GM12878 (cell line): Measurements from ENCODE around the gene COPS3.

Source experiments
- CBX5 ChIP-seq: sonication (generic); IDR thresholded peaks from 2 replicates; pipeline ENCODE4 v1.6.1; 2016; ENCODE audit warnings: low read depth, moderate library complexity, mild to moderate bottlenecking, inconsistent platforms
- CTCF ChIP-seq, 3 experiments: IDR thresholded peaks in 2 of 3; conservative IDR thresholded peaks in 1 of 3; 2 replicates each; pipeline ENCODE4 v1.5.1; 2011; ENCODE audit warnings: low read depth in 3 of 3, low read length in 3 of 3, mild to moderate bottlenecking in 3 of 3, control low read depth in 2 of 3, moderate library complexity in 2 of 3, inconsistent platforms in 1 of 3, mixed read lengths in 1 of 3; ENCODE audit not compliant: control insufficient read depth in 2 of 3, insufficient read depth in 1 of 3; ENCODE audit errors: extremely low read depth in 1 of 3
- GABPA ChIP-seq: IDR thresholded peaks from 2 replicates; pipeline ENCODE4 v1.6.1; 2014; ENCODE audit warnings: antibody characterized with exemption, low read depth, mild to moderate bottlenecking, inconsistent platforms
- MAX ChIP-seq: IDR thresholded peaks from 2 replicates; pipeline ENCODE4 v1.6.1; 2012; ENCODE audit warnings: low read depth, low read length, improper control_type of control experiment
- RAD21 ChIP-seq: IDR thresholded peaks from 2 replicates; pipeline ENCODE4 v1.6.1; 2011; ENCODE audit warnings: mild to moderate bottlenecking, low read depth, low read length, moderate library complexity; ENCODE audit not compliant: insufficient read depth
- REST ChIP-seq: IDR thresholded peaks from 2 replicates; pipeline ENCODE4 v1.6.1; 2012; ENCODE audit warnings: mild to moderate bottlenecking, low read depth, low read length
- RFX5 ChIP-seq: IDR thresholded peaks from 2 replicates; pipeline ENCODE4 v1.6.1; 2011; ENCODE audit warnings: low read depth, low read length, improper control_type of control experiment
- SRF ChIP-seq, 2 experiments: IDR thresholded peaks; 2 replicates each; pipeline ENCODE4 v1.6.1; 2011; ENCODE audit warnings: low read depth in 2 of 2, low read length in 2 of 2, mild to moderate bottlenecking in 1 of 2, moderate library complexity in 1 of 2
- SUZ12 ChIP-seq: fragments of 200-600 bp; sonication (generic); IDR thresholded peaks from one replicate; pipeline ENCODE4 v1.6.1; 2018; ENCODE audit warnings: antibody characterized with exemption, mild to moderate bottlenecking; ENCODE audit not compliant: unreplicated experiment
- TAF1 ChIP-seq: IDR thresholded peaks from 2 replicates; pipeline ENCODE4 v1.6.1; 2011; ENCODE audit warnings: mild to moderate bottlenecking, low read depth, low read length, borderline replicate concordance
- TCF3 ChIP-seq: IDR thresholded peaks from 2 replicates; pipeline ENCODE4 v1.6.1; 2012; ENCODE audit warnings: low read depth, mild to moderate bottlenecking, low read length, borderline replicate concordance; ENCODE audit not compliant: insufficient read depth

- no peak for TF ChIP-seq RFX5
- TF ChIP-seq CTCF (IDR thresholded peaks at IDR 0.05 in 2 of 3, conservative IDR thresholded peaks at IDR 0.05 in 1 of 3; ENCODE audit: control insufficient read depth in 2 of 3, extremely low read depth in 1 of 3, insufficient read depth in 1 of 3, low read depth in 3 of 3, low read length in 3 of 3) = no peak
- no peak for TF ChIP-seq REST
- TF ChIP-seq SRF (IDR thresholded peaks at IDR 0.05; ENCODE audit: low read depth in 2 of 2, low read length in 2 of 2) = no peak
- TF ChIP-seq CBX5 = no peak
- TF ChIP-seq RAD21 = no peak
- no peak for TF ChIP-seq TAF1
- no peak for TF ChIP-seq TCF3
- no peak for TF ChIP-seq MAX
- no peak for TF ChIP-seq SUZ12
- no peak for TF ChIP-seq GABPA
Measured at GRCh38 chr17:17224137-17224536, 56.9 kb downstream of the COPS3 start.
